GM15510 (cell line): ENCODE measurements around the gene BTN2A1.

Experiments used
- POLR2A ChIP-seq: IDR thresholded peaks from 3 replicates; pipeline ENCODE4 v1.6.1; 2011; ENCODE audit warnings: borderline replicate concordance; ENCODE audit not compliant: insufficient read length; ENCODE audit errors: extremely low read depth

BTN2A1 gene

GRCh38 chr6:26475823-26476729 is 18.3 kb downstream of the BTN2A1 start:
- no peak for TF ChIP-seq POLR2A

GRCh38 chr6:26476896-26477295 is 19.1 kb downstream of the BTN2A1 start:
- TF ChIP-seq POLR2A = no peak

DNA sequence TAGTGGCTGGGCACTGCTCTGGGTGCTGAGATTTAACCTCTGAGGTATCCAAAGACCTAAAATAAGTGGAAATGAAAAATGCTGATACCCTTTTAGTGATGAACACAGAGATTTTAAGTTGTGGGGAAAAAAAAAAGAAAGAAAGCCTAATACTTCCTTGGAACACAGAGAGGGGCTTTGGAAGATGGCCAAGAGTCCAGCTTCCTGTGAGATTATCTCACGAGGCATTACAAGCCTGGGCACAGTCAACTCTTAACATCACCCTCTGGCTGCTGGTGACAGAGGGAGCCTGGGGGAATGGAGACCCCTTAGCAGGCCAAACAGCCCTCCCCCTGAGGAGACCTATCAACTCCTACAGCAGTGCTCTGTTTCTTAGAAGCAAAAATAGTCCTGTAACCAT is 19.7 kb downstream of the BTN2A1 start:
- TF ChIP-seq POLR2A = no peak

DNA sequence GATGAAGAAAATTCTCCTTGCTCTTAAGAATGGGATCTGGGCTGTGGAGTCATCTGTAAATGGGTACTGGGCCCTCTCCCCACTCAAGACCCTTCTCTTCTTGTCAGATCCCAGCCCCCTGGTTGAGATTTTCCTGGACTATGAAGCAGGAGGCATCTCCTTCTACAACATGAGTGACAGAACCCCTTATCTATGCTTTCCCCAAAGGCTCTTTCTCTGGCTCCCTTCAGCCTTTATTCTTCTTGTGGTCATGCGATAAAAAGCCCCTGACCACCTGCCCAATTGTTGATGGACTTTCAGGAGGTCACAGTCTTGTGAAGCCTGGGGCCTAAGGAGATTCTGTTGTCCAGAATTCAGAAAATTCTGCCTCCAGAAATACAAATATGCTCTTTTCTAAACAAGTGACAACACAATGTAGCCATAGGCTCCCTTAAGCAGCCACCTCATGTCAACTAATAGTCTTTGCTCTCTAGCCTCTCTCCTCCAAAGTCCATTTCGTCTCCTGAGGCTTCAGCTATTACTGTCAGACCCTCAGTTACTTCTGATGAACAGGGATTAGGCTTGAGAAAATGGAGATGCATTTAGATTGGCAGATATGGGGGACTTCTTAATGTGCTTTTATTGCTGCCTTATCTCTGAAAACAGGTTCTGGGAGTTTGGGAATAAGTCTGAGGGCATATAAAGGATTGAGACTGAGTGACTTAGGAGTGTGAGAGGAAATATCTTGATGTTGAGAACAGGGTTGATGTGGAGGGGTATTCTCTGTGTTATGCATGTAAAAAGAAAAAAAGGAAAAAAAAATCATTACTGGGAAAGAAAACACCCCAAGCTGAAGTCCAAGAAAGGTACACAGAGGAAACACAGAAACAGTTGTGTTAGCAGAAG is 20.6 kb downstream of the BTN2A1 start:
- TF ChIP-seq POLR2A = no peak

- no peak for TF ChIP-seq POLR2A
These were observed 21.2 kb downstream of the BTN2A1 start for GRCh38 chr6:26478985-26479278.

DNA sequence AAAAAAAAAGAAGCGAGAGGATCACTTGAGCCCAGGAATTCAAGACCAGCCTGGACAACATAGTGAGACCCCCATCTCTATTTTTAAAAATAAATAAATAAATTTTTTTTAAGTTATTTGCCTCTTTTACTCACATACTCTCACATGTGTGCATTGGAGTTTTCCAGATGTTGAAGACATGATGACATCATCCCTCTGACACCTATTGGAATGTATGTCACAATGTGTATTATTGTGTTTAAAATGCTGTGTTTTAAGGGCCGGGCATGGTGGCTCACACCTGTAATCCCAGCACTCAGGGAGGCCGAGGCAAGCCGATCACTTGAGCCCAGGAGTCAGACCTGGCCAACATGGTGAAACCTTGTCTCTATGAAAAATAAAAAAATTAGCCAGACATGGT is 24.6 kb downstream of the BTN2A1 start:
- TF ChIP-seq POLR2A = no peak

- TF ChIP-seq POLR2A = no peak
These were observed 26.0 kb downstream of the BTN2A1 start for GRCh38 chr6:26483727-26484126.

- TF ChIP-seq POLR2A = no peak
These were observed 26.4 kb downstream of the BTN2A1 start for GRCh38 chr6:26484161-26484560.

DNA sequence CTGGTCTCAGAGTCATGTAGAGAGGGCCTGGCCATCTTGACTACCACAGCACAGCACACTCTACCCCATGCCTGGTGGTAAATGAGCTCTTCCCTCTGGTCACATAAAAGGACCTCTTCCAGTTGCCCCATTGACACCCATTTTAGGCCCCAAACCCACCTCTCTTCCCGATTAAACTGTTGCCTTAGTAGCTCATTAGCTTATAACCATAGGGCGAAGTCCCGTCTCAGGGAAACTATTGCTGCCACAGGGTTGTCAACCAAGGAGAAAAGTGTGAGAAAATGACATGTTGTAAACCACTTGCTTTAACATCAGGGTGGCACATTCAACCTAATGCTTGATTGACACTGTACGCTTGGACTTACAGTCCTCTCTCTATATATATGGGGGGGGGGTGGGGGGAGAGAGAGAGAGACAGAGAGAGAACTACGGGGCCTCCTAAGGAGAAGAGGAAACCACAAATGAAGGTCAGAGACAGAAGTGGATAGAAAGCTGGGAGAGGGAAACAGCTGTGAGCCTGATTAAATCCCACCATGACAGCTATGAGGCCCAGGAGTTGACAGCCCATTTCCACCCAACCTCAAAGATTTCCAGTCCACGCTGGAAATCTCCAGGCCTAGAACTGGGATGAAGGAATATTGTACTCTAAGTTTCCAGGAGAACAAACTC is 27.5 kb downstream of the BTN2A1 start:
- TF ChIP-seq POLR2A = no peak

GRCh38 chr6:26486358-26486757 is 28.6 kb downstream of the BTN2A1 start:
- TF ChIP-seq POLR2A = no peak

GRCh38 chr6:26487466-26487865 is 29.7 kb downstream of the BTN2A1 start:
- TF ChIP-seq POLR2A = no peak

- no peak for TF ChIP-seq POLR2A
These were observed 32.5 kb downstream of the BTN2A1 start for GRCh38 chr6:26489996-26490964.

DNA sequence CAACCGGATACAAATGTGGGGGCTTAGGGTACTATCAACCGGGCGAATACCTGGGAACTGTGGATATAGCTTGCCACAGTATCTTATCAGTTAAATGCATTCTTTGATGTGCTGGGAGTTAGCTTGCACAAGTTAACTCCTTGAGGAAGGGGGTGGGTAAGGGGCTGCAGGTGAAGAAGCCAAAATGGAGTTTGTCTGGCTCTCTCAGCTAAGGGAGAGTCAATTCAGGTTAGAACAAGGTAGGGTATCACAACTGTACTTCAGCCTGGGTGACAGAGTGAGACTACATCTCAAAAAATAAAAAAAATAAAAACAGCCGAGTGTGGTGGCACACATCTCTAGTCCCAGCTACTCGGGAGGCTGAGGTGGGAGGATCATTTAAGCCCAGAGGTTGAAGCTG is 33.8 kb downstream of the BTN2A1 start:
- TF ChIP-seq POLR2A = no peak

- TF ChIP-seq POLR2A = no peak
These were observed 35.5 kb downstream of the BTN2A1 start for GRCh38 chr6:26493258-26493657.
